Motor neuron (in vitro differentiated cells): ENCODE data around the gene TTLL11. TPM values are rescaled to one million over a fixed set of nuclear protein-coding genes. Genes with fewer than 3 reads are reported as not detected.

Experiments used
- ATAC-seq, 8 experiments: fragments of 200-7000 bp; cut with Tn5 transposase; replicated peaks in 6 of 8; 2 replicates each; pipeline ENCODE4 v1.8.0; 2021; ENCODE audit warnings: mild to moderate bottlenecking in 8 of 8, moderate library complexity in 8 of 8
- H3K27ac ChIP-seq, 2 donors: fragments of 250-450 bp; sonication (Bioruptor Pico); 2 replicates each; pipeline ENCODE4 v1.9.0; 2021; ENCODE audit warnings: antibody characterized with exemption in 2 of 2, mild to moderate bottlenecking in 2 of 2, moderate library complexity in 1 of 2
- H3K4me1 ChIP-seq, 2 donors: fragments of 250-450 bp; sonication (Bioruptor Pico); replicated peaks in 1 of 2; 2 replicates each; pipeline ENCODE4 v1.6.1; 2021; ENCODE audit warnings: antibody characterized with exemption in 2 of 2, mild to moderate bottlenecking in 2 of 2, moderate library complexity in 1 of 2
- H3K4me3 ChIP-seq, 5 donors: fragments of 250-450 bp; sonication (Bioruptor Pico); 2 replicates each; pipeline ENCODE4 v1.9.0; 2021; ENCODE audit warnings: antibody characterized with exemption in 5 of 5, mild to moderate bottlenecking in 5 of 5, moderate library complexity in 4 of 5
- WGBS, 10 experiments: fragments of 450-650 bp; shearing (Covaris generic); methylation state at CpG; one replicate each; pipeline ENCODE4 v1.0.0; 2022; 5-methylcytosine and 5-hydroxymethylcytosine counted together
- in situ Hi-C, 9 experiments: fragments of 400-800 bp; cut with MboI; loops; one replicate each; pipeline ENCODE4 v1.15.0; 2021; ENCODE audit warnings: low sequenced_read_pairs in 9 of 9, low pct_unique_long_range_greater_than_20kb in 2 of 9; ENCODE audit not compliant: unreplicated experiment in 9 of 9
- total RNA-seq, 8 experiments: library from RNA; unstranded; fragments of 300-600 nt; gene quantifications; 2 replicates each; pipeline versions ENCODE4 v1.2.3 to v1.2.4, GENCODE V29; 2022

The TTLL11 gene
- total RNA-seq, 8 experiments from 2014 or later: 5.7 to 16.9 (median 11.2) TPM

DNA sequence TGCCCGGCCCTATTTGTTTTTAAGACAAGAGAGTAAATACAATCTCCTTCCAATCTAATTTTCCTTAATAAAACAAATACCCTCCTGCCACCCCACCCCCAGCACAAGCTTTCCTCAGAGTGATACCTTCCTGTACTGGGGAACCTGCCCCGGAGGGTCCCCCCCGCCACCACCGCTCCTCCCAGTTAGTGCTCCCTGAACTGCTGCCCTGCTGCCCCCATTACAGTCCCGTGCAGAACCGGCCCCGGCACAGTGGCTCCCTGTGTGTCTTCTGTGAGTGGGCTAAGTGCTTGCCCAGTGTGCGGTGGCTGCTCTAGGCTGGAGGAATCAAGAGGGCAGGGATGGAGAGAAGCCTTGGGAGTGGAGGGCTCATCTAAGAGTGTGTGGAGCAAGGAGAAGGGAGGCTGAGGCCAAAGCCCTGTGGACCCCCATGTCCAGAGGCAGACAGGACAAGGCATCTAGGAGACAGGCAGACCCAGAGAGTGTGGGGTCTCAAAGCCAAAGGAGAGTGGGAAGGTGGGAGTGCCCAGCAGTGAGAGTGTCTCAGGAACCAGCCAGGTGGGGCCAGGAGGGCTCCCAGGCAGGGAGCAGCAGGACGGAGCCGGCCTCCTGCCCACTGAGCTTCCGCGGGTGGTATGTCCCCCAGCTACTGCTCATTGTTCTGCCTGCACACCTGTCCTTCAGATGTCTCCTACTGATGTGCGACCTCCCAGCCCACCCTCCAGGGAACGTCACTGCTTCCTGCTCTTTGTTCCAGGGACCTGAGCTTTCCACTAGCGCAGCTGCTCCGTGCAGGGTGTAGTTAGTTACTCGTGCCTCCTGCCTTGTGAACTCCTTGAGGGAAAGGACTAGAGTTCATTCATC, 312.7 kb downstream of the TTLL11 start:
- Histone ChIP-seq H3K4me3 (no peak overlapping the region), H3K27ac (no peak overlapping the region), H3K4me1 (peaks cover 28 to 38% of the 10 kb centered on the region in 2 donors)
- no peak for ATAC-seq
- in situ Hi-C loops: no loop called here
- WGBS, 10 experiments: 75 to 100% (median 100%) methylated on average over 1 to 9 of the region's 17 CpGs; no CpG with 5 or more reads in 1 of the 10 experiments

DNA sequence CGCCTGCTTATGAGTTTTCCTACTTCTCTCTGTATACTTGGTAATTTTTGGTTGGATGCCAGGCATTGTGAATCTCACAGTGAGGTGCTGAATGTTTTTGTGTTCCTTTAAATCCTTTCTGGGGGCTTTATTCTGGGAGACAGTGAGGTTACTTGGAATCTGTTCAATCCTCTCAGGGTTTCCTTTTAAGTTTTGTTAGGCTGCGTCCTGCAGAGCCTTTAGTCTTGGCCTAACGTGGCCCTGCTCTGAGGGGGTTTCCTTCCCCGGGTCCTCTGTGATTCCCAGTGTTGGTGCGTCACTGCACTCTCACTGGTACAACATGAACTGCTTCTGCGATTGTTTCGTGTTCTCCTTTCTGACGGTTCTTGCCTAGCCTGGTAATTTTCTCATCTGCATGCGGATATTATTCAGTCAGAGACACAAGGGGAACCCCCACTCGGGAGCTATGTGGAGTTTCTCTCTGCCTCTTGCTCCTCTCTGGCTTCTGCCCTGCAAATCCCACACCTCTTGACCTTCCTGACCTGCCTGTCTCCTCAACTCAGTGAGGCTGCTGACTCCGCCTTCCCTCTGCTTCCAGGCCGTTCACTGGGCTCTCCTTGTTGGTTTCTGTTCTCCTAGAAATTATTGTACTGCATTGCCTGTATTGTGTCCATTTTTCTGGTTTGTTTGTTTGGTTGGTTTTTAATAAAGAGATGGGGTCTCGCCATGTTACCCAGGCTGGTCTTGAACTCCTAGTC, 313.6 kb downstream of the TTLL11 start:
- H3K4me1 ChIP-seq: peaks cover 20 to 29% of the 10 kb centered on the region in 2 donors
- H3K4me3 ChIP-seq: no peak overlapping the region
- no peak overlapping the region for H3K27ac ChIP-seq
- 69 to 100% (median 86%) methylated on average over 1 to 12 of the region's 13 CpGs; no CpG with 5 or more reads in 1 of the 10 experiments for WGBS, 10 experiments
- no peak for ATAC-seq
- in situ Hi-C loops: no loop called here

- in situ Hi-C loops: no loop called here
- H3K4me1 ChIP-seq: peaks cover 10 to 19% of the 10 kb centered on the region in 2 donors
- H3K27ac ChIP-seq: no peak overlapping the region
- WGBS, 10 experiments: 61 to 94% (median 81%) methylated on average over 1 to 4 of the region's 4 CpGs
- ATAC-seq: peak in 2 of 8 experiments; percentile 67 to 70
- H3K4me3 ChIP-seq: no peak overlapping the region
Observed at GRCh38 chr9:121778252-121779225, 314.6 kb downstream of the TTLL11 start.

GRCh38 chr9:121776739-121777637, 316.1 kb downstream of the TTLL11 start:
- no peak for ATAC-seq
- H3K4me1 ChIP-seq: peaks cover 0 to 5% of the 10 kb centered on the region in 2 donors
- H3K27ac ChIP-seq: no peak overlapping the region
- in situ Hi-C loops: no loop called here
- WGBS, 10 experiments: 54 to 100% (median 93%) methylated on average over 1 to 6 of the region's 8 CpGs
- no peak overlapping the region for H3K4me3 ChIP-seq

GRCh38 chr9:121776001-121776738, 316.9 kb downstream of the TTLL11 start:
- Histone ChIP-seq H3K4me3 (no peak overlapping the region), H3K27ac (no peak overlapping the region), H3K4me1 (peaks cover 0 to 5% of the 10 kb centered on the region in 2 donors)
- ATAC-seq: no peak
- 60 to 100% (median 100%) methylated on average over 1 to 6 of the region's 23 CpGs; no CpG with 5 or more reads in 1 of the 10 experiments for WGBS, 10 experiments
- in situ Hi-C loops: no loop called here

- no peak for ATAC-seq
- WGBS, 10 experiments: 60 to 100% (median 95%) methylated on average over 1 to 8 of the region's 26 CpGs; no CpG with 5 or more reads in 3 of the 10 experiments
- in situ Hi-C loops: no loop called here
- no peak overlapping the region for H3K27ac ChIP-seq
- peaks cover 0 to 4% of the 10 kb centered on the region in 2 donors for H3K4me1 ChIP-seq
- no peak overlapping the region for H3K4me3 ChIP-seq
Observed at GRCh38 chr9:121774715-121775613, 318.1 kb downstream of the TTLL11 start.

DNA sequence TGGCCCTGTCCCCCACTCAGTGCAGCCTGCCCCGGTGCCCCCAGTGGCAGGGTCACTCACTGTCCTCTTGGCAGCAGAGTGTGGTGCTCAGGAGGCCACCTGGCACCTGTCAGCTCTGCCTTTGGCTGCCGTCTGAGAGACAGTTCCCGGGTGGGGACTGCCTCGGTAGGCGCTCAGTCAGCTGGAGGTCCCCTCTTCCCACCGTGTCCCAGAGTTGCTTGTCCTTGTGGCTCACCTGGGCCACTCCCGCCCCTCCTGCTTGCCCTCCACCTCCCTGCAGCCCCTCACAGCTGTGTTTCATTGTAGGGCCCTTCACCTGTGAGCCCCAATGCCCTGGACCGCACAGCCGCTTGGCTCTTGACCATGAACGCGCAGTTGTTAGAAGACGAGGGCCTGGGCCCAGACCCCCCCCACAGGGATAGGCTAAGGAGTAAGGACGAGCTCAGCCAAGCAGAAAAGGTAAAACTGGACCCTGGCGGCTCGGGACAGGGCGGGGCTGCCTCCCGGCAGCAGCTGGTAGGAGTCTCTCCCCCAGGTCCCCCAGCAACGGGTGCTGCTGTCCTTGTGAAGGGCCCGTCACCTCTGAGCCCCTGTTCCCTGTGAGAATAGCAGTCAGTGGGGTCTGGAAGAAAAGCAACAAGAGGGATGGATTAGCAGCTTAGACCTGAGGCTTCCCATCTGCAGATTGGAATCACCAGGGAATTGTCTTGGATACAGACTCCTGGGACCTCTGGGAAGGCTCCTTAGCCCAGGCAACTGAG, 319.0 kb downstream of the TTLL11 start:
- H3K4me3 ChIP-seq: no peak overlapping the region
- in situ Hi-C loops: no loop called here
- H3K27ac ChIP-seq: no peak overlapping the region
- H3K4me1 ChIP-seq: no peaks in the 10 kb centered on the region
- no peak for ATAC-seq
- WGBS, 10 experiments: 60 to 100% (median 100%) methylated on average over 1 of the region's 19 CpGs; no CpG with 5 or more reads in 3 of the 10 experiments

- Histone ChIP-seq H3K4me1 (no peaks in the 10 kb centered on the region), H3K27ac (no peak overlapping the region), H3K4me3 (no peak overlapping the region)
- in situ Hi-C loops: no loop called here
- ATAC-seq: no peak
- 100% methylated on average over 1 to 2 of the region's 18 CpGs; no CpG with 5 or more reads in 8 of the 10 experiments for WGBS, 10 experiments
Observed at GRCh38 chr9:121773286-121773953, 319.7 kb downstream of the TTLL11 start.

DNA sequence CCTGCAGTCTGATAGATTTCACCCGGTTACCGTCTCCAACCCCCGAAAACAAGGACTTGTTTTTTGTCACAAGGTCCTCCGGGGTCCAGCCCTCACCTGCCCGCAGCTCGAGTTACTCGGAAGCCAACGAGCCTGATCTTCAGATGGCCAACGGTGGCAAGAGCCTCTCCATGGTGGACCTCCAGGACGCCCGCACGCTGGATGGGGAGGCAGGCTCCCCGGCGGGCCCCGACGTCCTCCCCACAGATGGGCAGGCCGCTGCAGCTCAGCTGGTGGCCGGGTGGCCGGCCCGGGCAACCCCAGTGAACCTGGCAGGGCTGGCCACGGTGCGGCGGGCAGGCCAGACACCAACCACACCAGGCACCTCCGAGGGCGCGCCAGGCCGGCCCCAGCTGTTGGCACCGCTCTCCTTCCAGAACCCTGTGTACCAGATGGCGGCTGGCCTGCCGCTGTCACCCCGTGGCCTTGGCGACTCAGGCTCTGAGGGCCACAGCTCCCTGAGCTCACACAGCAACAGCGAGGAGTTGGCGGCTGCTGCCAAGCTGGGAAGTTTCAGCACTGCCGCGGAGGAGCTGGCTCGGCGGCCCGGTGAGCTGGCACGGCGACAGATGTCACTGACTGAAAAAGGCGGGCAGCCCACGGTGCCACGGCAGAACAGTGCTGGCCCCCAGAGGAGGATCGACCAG, 320.4 kb downstream of the TTLL11 start:
- ATAC-seq: no peak
- Histone ChIP-seq H3K4me3 (no peak overlapping the region), H3K4me1 (no peaks in the 10 kb centered on the region), H3K27ac (no peak overlapping the region)
- WGBS, 10 experiments: 87 to 100% methylated on average over 1 to 3 of the region's 45 CpGs; no CpG with 5 or more reads in 8 of the 10 experiments
- in situ Hi-C loops: no loop called here
